Thyroid gland (tissue), 4 donors: ENCODE measurements around the gene EPB41L1. TPM values are rescaled to one million over a fixed set of nuclear protein-coding genes. Genes with fewer than 3 reads are reported as not detected.

Experiments used
- DNase-seq, 2 donors: peaks; one replicate each; pipeline ENCODE4 v3.0.0-alpha.2; 2019
- H3K27ac ChIP-seq, 3 donors: fragments of 200-600 bp; sonication (generic); 1 replicate in 2 of 3; 2 replicates in 1 of 3; pipeline ENCODE4 v1.5.1; 2016 to 2019; ENCODE audit warnings: mild to moderate bottlenecking in 1 of 3, moderate library complexity in 1 of 3
- H3K27me3 ChIP-seq: fragments of 200-600 bp; sonication (generic); one replicate; pipeline ENCODE4 v1.5.1; 2019
- H3K36me3 ChIP-seq, 2 donors: fragments of 200-600 bp; sonication (generic); one replicate each; pipeline ENCODE4 v1.5.1; 2016 to 2019
- H3K4me1 ChIP-seq, 2 donors: fragments of 200-600 bp; sonication (generic); one replicate each; pipeline ENCODE4 v1.5.1; 2017 to 2019
- H3K4me3 ChIP-seq, 3 donors: fragments of 200-600 bp; sonication (generic); replicated peaks in 1 of 3; 1 replicate in 2 of 3; 2 replicates in 1 of 3; pipeline ENCODE4 v1.5.1; 2016; ENCODE audit warnings: mild to moderate bottlenecking in 1 of 3
- H3K9me3 ChIP-seq: fragments of 200-600 bp; sonication (generic); one replicate; pipeline ENCODE4 v1.5.1; 2017
- CTCF ChIP-seq, 6 experiments: fragments of 200-600 bp in 3 of 6; fragments of 450-650 bp in 3 of 6; sonication (generic) in 3 of 6; IDR thresholded peaks; one replicate each; pipeline ENCODE4 v1.5.1; 2016 to 2019; ENCODE audit warnings: antibody characterized with exemption in 6 of 6, mild to moderate bottlenecking in 2 of 6, inconsistent platforms in 1 of 6, moderate library complexity in 1 of 6
- POLR2A ChIP-seq, 2 donors: fragments of 450-650 bp; IDR thresholded peaks; one replicate each; pipeline ENCODE4 v1.6.1; 2017; ENCODE audit warnings: antibody characterized with exemption in 2 of 2, mild to moderate bottlenecking in 2 of 2, moderate library complexity in 1 of 2
- WGBS, 2 donors: methylation state at CpG; one replicate each; pipeline ENCODE4 v1.1.5; 2017; 5-methylcytosine and 5-hydroxymethylcytosine counted together
- intact Hi-C: fragments of 100-400 bp; cut with DNase I; formaldehyde crosslinking; loops from one replicate; pipeline ENCODE4 v1.15.1; 2023
- total RNA-seq, 4 donors: library from RNA; depleted of rRNA; stranded (reverse); fragments of >200 nt; gene quantifications; one replicate each; pipeline ENCODE4 v1.2.3, GENCODE V29; 2016

EPB41L1 gene
- total RNA-seq, 4 donors from 2014 or later: 15.4 to 75.2 (median 42.3) TPM

DNA sequence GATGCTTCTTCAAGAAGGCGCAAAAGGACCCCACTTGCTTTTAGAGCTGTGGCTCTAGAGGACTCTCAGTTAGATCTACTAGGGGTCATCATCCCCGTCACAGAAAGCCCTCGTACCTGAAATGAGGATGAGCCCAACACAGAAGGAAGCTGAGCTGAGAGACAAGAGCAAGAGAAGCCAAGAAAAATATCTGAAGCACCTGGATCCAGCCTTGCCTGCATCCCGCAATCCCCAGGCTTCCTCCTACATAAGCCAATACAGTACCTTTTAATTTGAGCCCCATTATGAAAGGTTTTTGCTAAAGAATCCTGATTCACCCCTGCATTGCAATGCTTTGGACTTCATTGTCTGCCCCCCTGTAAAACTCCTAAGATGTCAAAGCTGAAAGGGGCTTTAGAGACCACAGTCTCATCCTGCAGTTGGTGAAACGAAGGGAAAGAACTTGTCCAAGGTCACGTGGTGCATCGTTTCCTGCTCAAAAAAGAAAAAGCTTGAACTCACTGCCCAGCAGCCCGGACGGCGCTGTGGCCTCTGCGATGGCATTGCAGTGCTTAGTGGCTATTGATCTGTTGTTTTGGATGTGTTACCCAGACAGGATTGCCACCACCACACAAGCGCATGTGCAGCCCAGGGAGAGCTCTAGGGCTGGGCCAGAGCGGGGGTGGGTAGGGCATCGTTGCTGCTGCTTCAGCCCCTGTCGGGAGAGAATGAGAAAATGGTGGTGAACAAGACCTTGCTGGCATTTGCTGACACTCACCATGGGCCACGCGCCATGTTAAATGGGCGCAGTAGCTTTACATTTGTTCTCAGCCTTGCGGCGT lies 110.1 kb downstream of the EPB41L1 start:
- 91% methylated on average over 19 to 20 of the region's 20 CpGs for WGBS, 2 donors
- H3K36me3 ChIP-seq: no peaks in the 10 kb centered on the region
- no peaks in the 10 kb centered on the region for H3K27me3 ChIP-seq
- intact Hi-C loops: no loop called here
- no peak overlapping the region for H3K4me3 ChIP-seq
- no peak for DNase-seq
- no peak overlapping the region for H3K27ac ChIP-seq
- no peaks in the 10 kb centered on the region for H3K9me3 ChIP-seq
- H3K4me1 ChIP-seq: no peaks in the 10 kb centered on the region
- TF ChIP-seq CTCF (IDR thresholded peaks at IDR 0.05): no peak
- no peak for TF ChIP-seq POLR2A (IDR thresholded peaks at IDR 0.05)

DNA sequence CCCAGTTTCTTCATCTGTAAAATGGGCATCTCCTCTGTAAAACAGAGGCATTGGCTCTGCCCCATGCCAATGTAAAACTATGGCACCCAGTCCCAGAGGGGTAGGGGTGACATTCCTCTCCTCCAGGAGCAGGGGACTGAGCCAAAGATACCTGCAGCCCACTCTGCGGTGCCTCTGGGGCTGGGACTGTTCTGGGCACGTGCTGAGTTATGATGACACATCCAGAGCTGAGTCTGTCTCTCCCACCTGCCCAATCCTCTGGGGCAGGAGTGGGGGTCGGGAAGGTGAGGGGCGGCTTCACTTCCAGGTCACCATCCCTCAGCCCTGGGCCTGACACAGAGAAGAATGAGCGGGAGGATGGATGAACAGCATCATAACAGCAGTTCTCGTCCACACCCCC lies 111.6 kb downstream of the EPB41L1 start:
- no peak overlapping the region for H3K27ac ChIP-seq
- DNase-seq: no peak
- H3K9me3 ChIP-seq: no peaks in the 10 kb centered on the region
- 80 to 82% methylated on average over 6 of the region's 6 CpGs for WGBS, 2 donors
- H3K36me3 ChIP-seq: no peaks in the 10 kb centered on the region
- intact Hi-C loops: no loop called here
- TF ChIP-seq CTCF (IDR thresholded peaks at IDR 0.05): no peak
- no peak for TF ChIP-seq POLR2A (IDR thresholded peaks at IDR 0.05)
- H3K4me3 ChIP-seq: no peak overlapping the region
- H3K4me1 ChIP-seq: no peaks in the 10 kb centered on the region
- H3K27me3 ChIP-seq: no peaks in the 10 kb centered on the region

DNA sequence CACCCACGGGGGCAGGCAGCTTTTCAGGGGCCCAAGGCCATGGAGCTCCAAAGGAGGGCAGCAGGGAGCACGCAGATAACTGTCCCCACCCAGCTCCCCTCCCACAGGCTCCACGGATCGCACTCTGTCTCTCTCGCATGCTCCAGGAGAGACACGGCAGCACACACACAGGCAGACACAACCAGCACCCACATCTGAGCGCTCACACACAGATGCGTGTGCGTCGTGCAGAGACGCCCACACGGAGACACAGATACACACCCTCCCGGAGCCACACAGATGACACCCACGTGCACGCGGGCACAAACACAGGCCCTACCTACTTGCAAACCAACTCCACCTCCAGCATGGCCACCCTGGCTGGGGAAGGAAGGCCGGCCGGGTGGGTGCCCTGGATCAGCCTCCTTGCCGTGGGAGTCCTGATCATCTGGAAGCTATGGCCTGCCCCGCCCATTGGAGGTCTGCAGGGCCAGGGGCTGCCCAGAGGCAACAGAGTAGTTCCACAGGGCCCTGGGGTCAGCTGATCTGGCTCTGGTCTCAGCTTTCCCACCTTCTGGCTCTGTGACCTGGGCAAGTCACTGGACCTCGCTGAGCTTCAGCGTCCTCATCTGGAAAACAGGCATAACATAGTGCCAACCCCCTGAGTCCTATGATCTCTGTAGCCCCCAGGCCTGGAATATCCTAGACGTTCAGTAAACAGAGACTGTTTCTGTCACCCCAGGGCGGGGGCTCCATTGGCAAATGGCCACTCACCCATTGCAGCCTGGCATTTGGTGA lies 113.3 kb downstream of the EPB41L1 start:
- WGBS, 2 donors: 75 to 79% methylated on average over 6 to 11 of the region's 24 CpGs
- no peak for DNase-seq
- intact Hi-C loops: no loop called here

GRCh38 chr20:36268440-36269342 lies 114.2 kb downstream of the EPB41L1 start:
- no peak for TF ChIP-seq POLR2A (IDR thresholded peaks at IDR 0.05)
- no peak for TF ChIP-seq CTCF (IDR thresholded peaks at IDR 0.05)
- whole genome bisulfite sequencing, 2 donors: 57 to 67% methylated on average over 10 of the region's 10 CpGs
- Histone ChIP-seq H3K27me3 (no peaks in the 10 kb centered on the region), H3K4me3 (no peak overlapping the region), H3K36me3 (no peaks in the 10 kb centered on the region), H3K9me3 (no peaks in the 10 kb centered on the region), H3K4me1 (no peaks in the 10 kb centered on the region), H3K27ac (no peak overlapping the region)
- intact Hi-C loops: no loop called here
- DNase-seq: no peak

More for the DNA sequence above, 113.3 kb downstream of the EPB41L1 start:
- H3K9me3 ChIP-seq: no peaks in the 10 kb centered on the region
- no peak overlapping the region for H3K27ac ChIP-seq
- no peaks in the 10 kb centered on the region for H3K27me3 ChIP-seq
- H3K4me3 ChIP-seq: no peak overlapping the region
- H3K4me1 ChIP-seq: no peaks in the 10 kb centered on the region
- TF ChIP-seq POLR2A (IDR thresholded peaks at IDR 0.05) (no peak), CTCF (IDR thresholded peaks at IDR 0.05) (no peak)
- no peaks in the 10 kb centered on the region for H3K36me3 ChIP-seq
